HL-60/S4 treated with retinoic acid at 250 ng/mL for 4 days and 3 days (cell line): ENCODE measurements around the gene KRTAP3-2.

ENCODE experiments used
- in situ Hi-C: fragments of 300-500 bp; cut with MboI; formaldehyde crosslinking; loops from 2 replicates; pipeline ENCODE4 v1.7.0; 2022; ENCODE audit warnings: low sequenced_read_pairs

The KRTAP3-2 gene

GRCh38 chr17:40974366-40974765 lies 25.3 kb downstream of the KRTAP3-2 start:
- in situ Hi-C loops: no loop called here

DNA sequence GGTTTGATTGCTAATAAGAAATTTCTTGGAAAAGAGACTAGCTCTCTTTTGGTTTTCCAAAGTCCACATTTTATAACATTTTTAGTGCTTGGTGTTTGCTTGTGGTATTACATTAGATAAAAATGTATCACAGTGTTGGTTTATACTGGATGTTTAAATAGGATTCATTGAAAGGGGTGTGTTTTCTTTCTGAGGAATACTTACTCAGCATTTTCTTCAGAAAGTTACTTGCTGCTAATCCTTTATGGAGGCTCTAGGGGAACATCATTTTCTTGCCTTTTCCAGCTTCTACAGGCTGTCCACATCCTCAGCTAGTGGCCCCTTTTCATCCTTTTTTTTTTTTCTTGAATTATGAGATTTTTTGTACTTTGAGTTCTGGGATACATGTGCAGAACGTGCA lies 32.1 kb downstream of the KRTAP3-2 start:
- in situ Hi-C loops: no loop called here

GRCh38 chr17:40966848-40967247 lies 32.9 kb downstream of the KRTAP3-2 start, which contains the start of gene KRT39:
Gene KRT39, minus strand, starts transcription at chr17:40966948. Its CDS starts 92 bp downstream, at chr17:40966856.
- in situ Hi-C loops: no loop called here

GRCh38 chr17:40963838-40964237 lies 35.9 kb downstream of the KRTAP3-2 start:
- in situ Hi-C loops: no loop called here

- in situ Hi-C loops: no loop called here
These were observed 37.6 kb downstream of the KRTAP3-2 start for GRCh38 chr17:40962059-40962561.

DNA sequence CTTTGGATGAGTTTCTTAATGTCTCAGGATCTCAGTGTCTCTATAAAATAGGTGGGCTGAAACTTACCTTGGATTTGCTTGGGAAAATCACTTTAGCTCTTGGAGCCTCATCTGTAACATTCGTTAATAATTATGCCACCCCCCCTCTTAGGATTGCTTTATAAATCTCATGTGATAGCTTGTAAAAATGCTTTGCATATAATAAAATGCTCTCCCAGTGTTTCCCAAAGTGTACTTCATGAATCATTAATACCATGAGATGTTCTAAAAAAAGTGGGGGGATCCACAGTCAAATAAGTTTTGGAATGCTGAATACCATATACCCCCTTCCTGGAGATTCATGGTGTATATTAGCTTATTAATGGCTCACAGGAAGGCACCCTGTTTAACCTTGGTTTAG lies 38.1 kb downstream of the KRTAP3-2 start:
- in situ Hi-C loops: no loop called here

GRCh38 chr17:40960144-40960543 lies 39.6 kb downstream of the KRTAP3-2 start:
- in situ Hi-C loops: no loop called here

- in situ Hi-C loops: no loop called here
These were observed 41.4 kb downstream of the KRTAP3-2 start for GRCh38 chr17:40958086-40958953.

DNA sequence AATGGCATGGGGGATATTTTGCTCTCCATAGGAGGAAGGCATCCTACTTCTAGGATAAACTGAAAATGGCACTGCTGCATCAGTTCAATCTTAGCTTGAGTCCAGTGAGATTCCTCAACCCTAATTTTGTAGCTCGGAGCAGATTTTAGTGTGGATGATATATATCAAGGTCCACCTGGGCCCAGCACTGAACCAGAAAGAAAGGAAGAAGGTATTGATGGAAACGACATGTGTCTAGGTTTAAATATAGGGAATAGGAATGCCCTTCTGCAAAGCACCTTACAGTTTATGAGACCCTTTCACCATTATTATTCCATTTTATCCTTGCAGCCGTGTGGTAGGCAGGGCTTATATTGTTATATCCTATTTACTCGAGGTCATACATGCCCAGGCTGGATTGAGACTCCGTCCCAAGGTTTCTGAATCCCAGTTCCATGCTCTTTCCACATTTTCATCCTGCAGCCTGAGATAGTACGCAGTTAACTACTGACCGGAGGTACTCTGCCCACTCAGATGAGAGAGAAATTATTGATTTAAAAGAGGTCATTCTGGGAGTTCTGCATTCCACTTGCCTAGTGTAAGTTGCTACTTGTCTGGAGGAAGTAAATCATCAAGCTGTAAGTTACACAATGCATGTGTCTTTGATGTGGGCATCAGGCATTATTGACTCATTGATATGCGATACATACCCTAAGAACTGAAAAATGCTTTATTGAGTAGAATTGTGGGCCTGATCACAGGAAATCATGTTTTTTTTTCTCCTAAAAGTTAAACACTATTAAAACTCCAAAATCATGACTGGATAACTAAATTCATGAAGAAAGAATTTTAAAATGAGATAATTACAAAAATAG lies 43.1 kb downstream of the KRTAP3-2 start:
- in situ Hi-C loops: no loop called here

DNA sequence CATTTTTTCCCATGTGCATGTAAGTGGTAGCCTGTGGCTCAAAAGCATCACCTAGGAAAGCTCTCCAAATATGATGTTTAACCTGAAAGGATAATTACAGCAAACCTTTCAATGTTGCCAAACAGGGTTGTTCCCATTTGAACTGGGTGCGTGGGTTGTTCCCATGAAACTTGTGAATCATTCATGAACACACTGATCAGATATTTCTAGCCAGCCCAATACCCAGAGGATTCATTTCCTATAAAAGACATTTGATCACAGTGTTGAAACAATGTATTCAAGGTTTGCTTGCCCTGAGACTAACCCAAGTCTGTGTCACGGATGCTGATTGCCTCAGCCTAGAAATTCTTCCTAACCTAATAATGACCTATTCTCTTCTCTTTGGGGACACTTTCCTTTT lies 45.8 kb downstream of the KRTAP3-2 start:
- in situ Hi-C loops: no loop called here

DNA sequence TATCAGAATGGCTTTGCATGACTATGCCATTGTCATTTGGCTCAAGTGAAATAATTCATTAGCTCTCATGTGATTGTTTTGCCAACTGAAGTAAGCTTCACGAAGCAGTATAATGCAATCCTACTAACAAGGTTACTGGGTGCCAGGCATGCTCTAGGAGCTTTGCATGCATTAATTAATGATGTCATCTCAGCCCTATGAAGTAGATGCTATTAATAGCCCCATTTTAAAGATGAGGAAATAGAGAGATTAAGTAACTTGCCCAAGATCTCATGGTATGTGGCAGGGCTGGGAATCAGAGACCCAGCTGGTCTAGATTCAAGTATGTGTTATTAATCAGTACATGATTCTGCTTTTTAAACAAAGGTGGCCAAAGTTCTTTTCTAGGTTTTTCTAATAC lies 47.0 kb downstream of the KRTAP3-2 start:
- in situ Hi-C loops: no loop called here

DNA sequence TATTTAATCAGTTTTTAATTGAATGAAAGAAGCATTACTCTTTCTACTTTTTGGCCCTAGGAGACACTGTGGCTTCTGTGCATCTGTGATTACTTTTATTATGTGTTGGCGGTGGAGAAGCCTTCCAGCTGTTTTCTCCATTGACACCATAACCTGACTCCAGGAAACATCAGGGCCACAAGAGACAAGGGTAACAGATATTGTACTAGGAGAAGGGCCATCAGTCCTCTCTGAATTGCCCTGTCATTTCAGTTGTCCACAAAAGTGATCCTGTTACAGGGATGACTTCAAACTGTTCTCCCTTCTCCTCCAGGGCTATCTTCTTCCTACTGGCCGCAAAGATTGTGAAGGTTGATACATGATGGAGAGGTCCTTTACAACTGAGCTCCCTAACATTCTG lies 47.6 kb downstream of the KRTAP3-2 start:
- in situ Hi-C loops: no loop called here

DNA sequence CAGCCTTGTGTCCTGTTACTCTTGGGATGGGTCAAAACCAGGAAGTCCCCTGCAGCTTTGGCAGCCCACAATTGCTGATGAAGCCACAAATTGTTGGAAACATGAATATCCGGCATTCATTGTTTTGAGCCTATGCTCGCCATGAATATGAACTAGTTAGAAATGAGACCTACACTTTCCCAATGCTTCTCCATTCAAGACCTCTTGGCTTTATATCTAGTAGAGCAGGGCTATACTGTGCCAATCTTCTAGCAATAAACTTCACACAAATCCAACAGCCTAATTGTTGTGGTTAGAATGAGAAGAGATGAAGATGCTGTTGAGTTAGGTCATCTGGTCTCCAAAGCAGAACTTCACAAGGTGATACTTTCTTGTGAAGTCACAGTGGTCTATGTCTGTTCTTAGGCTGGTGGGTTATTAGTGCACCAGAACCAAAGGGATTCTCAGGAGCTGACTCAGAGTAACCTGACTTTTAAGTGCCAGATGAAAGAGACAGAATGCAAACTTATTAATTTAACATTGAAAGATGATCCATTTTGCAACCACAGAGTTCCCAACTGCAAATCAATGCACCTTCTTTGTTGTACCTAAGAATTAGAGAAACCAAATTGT lies 48.6 kb downstream of the KRTAP3-2 start:
- in situ Hi-C loops: no loop called here

DNA sequence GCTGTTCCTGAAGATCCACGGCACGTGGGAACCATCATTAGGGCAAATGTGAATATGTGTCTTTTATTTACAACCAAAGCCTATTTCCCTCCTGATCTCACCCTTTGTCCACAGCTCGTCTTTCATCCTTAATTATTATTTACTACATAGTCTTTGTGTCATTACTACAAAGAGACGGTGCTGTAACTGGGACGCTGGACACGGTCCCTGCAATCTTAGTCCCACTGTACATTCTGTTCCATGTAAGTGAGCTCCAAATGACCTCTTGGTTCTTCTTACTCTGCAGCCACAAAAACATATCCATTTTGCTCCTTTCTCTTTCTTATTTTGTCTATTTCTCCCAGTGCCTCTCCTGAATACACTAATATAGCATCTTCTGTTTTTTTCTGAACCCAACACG lies 49.5 kb downstream of the KRTAP3-2 start:
- in situ Hi-C loops: no loop called here

- in situ Hi-C loops: no loop called here
These were observed 50.3 kb downstream of the KRTAP3-2 start for GRCh38 chr17:40949418-40949817.
